Heart left ventricle (tissue), 13 donors: ENCODE results near the gene TMEM232.

ENCODE experiments used
- CTCF ChIP-seq, 12 donors: fragments of 200-600 bp; sonication (generic) in 4 of 12; IDR thresholded peaks; one replicate each; pipeline versions ENCODE4 v1.5.0 to v1.8.0; 2018 to 2022; ENCODE audit warnings: antibody characterized with exemption in 12 of 12, mild to moderate bottlenecking in 5 of 12
- POLR2A ChIP-seq, 2 donors: fragments of 450-650 bp; IDR thresholded peaks; one replicate each; pipeline ENCODE4 v1.6.1; 2017; ENCODE audit warnings: antibody characterized with exemption in 2 of 2, mild to moderate bottlenecking in 2 of 2, moderate library complexity in 2 of 2
- donor health status: ischemic (EF 13 %, LVEDD 7.1; RV severe dilation, severe dysfunction).
- donor health status: DM: no; HTN: yes; CAD: no.
- donor health status: DM: no; HTN: no; CAD: no.
- donor health status: ischemic (EF 25% LVEDD 6.9; RV normal size, moderate dysfunction).
- donor health status: ischemic (EF 25% LVEDD 5.7; RV mildly dilated, moderate dysfunction).
- donor health status: ischemic (EF 35%, LVEDD 5.7; RV mildly dilated, moderate dysfunction).
- donor health status: nonischemic (EF 11% LVEDD 7.7; RV severe dilation, severe dysfunction).
- donor health status: DM: yes; HTN: yes; CAD: no.
- donor health status: PGD.
- donor health status: ischemic (EF 29% LVEDD 5.4; RV normal size, mild dysfunction).
- donor health status: nonischemic (EF 23%, LVEDD 6.1; RV moderate dilation, normal function).

DNA sequence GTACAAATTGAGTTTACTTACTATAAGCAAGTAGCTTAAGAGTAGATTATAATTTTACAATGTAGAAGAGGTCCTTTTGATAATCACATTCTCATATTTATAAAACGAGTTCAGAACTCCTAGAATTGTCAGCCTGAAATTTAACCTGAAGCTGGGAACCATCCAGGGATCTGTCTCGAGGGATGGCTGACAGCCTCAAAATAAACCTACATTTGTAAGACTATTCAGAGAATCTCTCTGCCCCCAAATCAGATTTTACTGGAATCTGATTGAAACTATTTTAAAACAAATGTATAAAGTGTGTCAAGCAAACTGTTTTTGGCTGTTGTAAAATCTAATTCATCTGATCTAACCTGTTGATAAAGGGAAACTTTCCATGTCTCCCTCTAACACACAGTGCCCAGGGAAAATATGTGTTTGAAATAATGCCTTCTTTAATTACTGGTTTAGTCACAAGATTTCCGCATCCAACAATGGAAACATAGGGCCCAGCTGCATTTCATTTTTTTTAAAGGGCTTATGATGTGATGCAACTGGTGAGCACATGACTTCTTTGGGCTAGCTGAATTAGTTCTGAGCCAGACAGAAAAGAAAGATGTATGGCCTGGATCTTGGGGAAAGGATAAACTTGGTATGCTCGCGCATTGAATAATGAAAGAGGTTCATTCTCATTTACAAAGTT is 42.7 kb upstream of the TMEM232 start:
- TF ChIP-seq CTCF (IDR thresholded peaks at IDR 0.05) (no peak), POLR2A (IDR thresholded peaks at IDR 0.05) (no peak)
